Measurements from ENCODE around the gene TBC1D10B. TPM values are rescaled to one million over a fixed set of nuclear protein-coding genes. Genes with fewer than 3 reads are reported as not detected.

TBC1D10B gene
- total and polyA plus RNA-seq, 9 of the 15 experiments (the other 6 are each of a cell fraction or from before 2014, with no cell fraction given), result 2.2 to 55.4 (median 17.5) TPM

GRCh38 chr16:30355144-30355953, 14.9 kb downstream of the TBC1D10B start, which contains the start of gene CD2BP2 (continued):
- TF ChIP-seq ASH1L (IDR thresholded peaks at IDR 0.05; ENCODE audit: borderline replicate concordance, low read depth, partially characterized antibody) (peak; percentile 79), ZNF263 (CRISPR knock-in tag; IDR thresholded peaks at IDR 0.05; ENCODE audit: borderline replicate concordance) (peak; percentile 11; the same call in 1 of the 2 replicates), RAD21 (CRISPR knock-in tag; conservative IDR thresholded peaks at IDR 0.05 in 1 of 2, IDR thresholded peaks at IDR 0.05 in 1 of 2) (peak in 1 of 2 experiments; percentile 20; a peak in 1 of 4 replicates), PCBP1 (IDR thresholded peaks at IDR 0.05; ENCODE audit: low read depth, low read length, poor library complexity, severe bottlenecking) (peak; percentile 16), NR2C2 (CRISPR knock-in tag; IDR thresholded peaks at IDR 0.05) (peak; percentile 89), NR2C2 (tag; IDR thresholded peaks at IDR 0.05) (peak; percentile 100), NR4A1 (CRISPR knock-in tag; IDR thresholded peaks at IDR 0.05) (no peak), NR4A1 (tag; IDR thresholded peaks at IDR 0.05) (0 out of 2 replicates have a peak, but pooled peaks have one; percentile 44), REST (IDR thresholded peaks at IDR 0.05; ENCODE audit: borderline replicate concordance) (peak; percentile 51; the same call in 1 of the 2 replicates), REST (CRISPR knock-in tag; IDR thresholded peaks at IDR 0.05; ENCODE audit: low read depth) (peak; percentile 50; the same call in 1 of the 2 replicates), ZBTB11 (CRISPR knock-in tag; IDR thresholded peaks at IDR 0.05) (peak; percentile 25 to 94 (median 62); a peak in 5 of 6 replicates), KLF13 (tag; IDR thresholded peaks at IDR 0.05; ENCODE audit: borderline replicate concordance, low read depth) (0 out of 2 replicates have a peak, but pooled peaks have one; percentile 13), ELF1 (tag; IDR thresholded peaks at IDR 0.05) (peak; percentile 100)

All from K562 (cell line).